SK-N-SH (cell line): ENCODE measurements around the gene EIF1AD. TPM values are rescaled to one million over a fixed set of nuclear protein-coding genes. Genes with fewer than 3 reads are reported as not detected.

ENCODE experiments used
- CTCF ChIA-PET: fragments of 300-600, 350-600 bp; formaldehyde crosslinking; extraction: SDS; loops from one replicate; lab custom pipeline; 2021; lab: Yijun Ruan, JAX
- POLR2A ChIA-PET: fragments of 350-600 bp; sonication (Branson Sonifier 250); formaldehyde crosslinking; extraction: SDS; loops from one replicate; lab custom pipeline; 2020; ENCODE audit warnings: antibody characterized with exemption, inconsistent platforms; lab: Yijun Ruan, JAX
- DNase-seq: peaks from one replicate; pipeline ENCODE4 v3.0.0; 2012
- H2AFZ ChIP-seq: fragments of 200-600 bp; sonication (generic); 2 replicates; pipeline ENCODE4 v1.8.1; 2016; ENCODE audit warnings: antibody characterized with exemption, mild to moderate bottlenecking, low read depth
- H3F3A ChIP-seq: fragments of 200-600 bp; sonication (generic); replicated peaks from 2 replicates; pipeline ENCODE3; 2016; ENCODE audit warnings: antibody characterized with exemption, mild to moderate bottlenecking; ENCODE audit not compliant: insufficient read depth
- H3K27ac ChIP-seq, 2 experiments: fragments of 200-500 bp in 1 of 2; fragments of 200-600 bp in 1 of 2; sonication (Bioruptor generic) in 1 of 2; sonication (generic), shearing (Covaris generic) in 1 of 2; 2 replicates each; pipeline versions ENCODE4 v1.5.1 to v1.6.1; 2014 to 2016; ENCODE audit warnings: low read depth in 2 of 2, inconsistent platforms in 1 of 2, low read length in 1 of 2, mild to moderate bottlenecking in 1 of 2, mixed read lengths in 1 of 2
- H3K27me3 ChIP-seq: fragments of 200-600 bp; sonication (generic), shearing (Covaris generic); 2 replicates; pipeline ENCODE4 v1.6.1; 2016; ENCODE audit warnings: mixed run types; ENCODE audit not compliant: insufficient read depth
- H3K36me3 ChIP-seq, 2 experiments: fragments of 200-500 bp in 1 of 2; fragments of 200-600 bp in 1 of 2; sonication (Bioruptor generic) in 1 of 2; sonication (generic) in 1 of 2; replicated peaks in 1 of 2; 2 replicates each; pipeline versions ENCODE3 to v1.5.1; 2014 to 2016; ENCODE audit warnings: low read length in 1 of 2, mild to moderate bottlenecking in 1 of 2; ENCODE audit not compliant: insufficient read depth in 2 of 2, control insufficient read depth in 1 of 2
- H3K4me1 ChIP-seq, 2 experiments: fragments of 200-500 bp in 1 of 2; fragments of 200-600 bp in 1 of 2; sonication (Bioruptor generic) in 1 of 2; sonication (generic), shearing (Covaris generic) in 1 of 2; 2 replicates each; pipeline versions ENCODE4 v1.5.1 to v1.6.1; 2014 to 2016; ENCODE audit warnings: low read depth in 1 of 2, low read length in 1 of 2, mixed run types in 1 of 2; ENCODE audit not compliant: insufficient read depth in 2 of 2, control insufficient read depth in 1 of 2
- H3K4me2 ChIP-seq: fragments of 200-600 bp; sonication (generic), shearing (Covaris generic); 2 replicates; pipeline ENCODE4 v1.6.1; 2017; ENCODE audit warnings: mixed run types
- H3K4me3 ChIP-seq, 2 experiments: fragments of 200-500 bp in 1 of 2; fragments of 200-600 bp in 1 of 2; sonication (Bioruptor generic) in 1 of 2; sonication (generic), shearing (Covaris generic) in 1 of 2; 2 replicates each; pipeline versions ENCODE4 v1.5.1 to v1.8.1; 2014 to 2016; ENCODE audit warnings: low read depth in 2 of 2, inconsistent platforms in 1 of 2, low read length in 1 of 2, mild to moderate bottlenecking in 1 of 2, mixed read lengths in 1 of 2, moderate library complexity in 1 of 2
- H3K79me2 ChIP-seq: fragments of 200-600 bp; sonication (generic); 2 replicates; pipeline ENCODE4 v1.8.1; 2017; ENCODE audit warnings: mild to moderate bottlenecking; ENCODE audit not compliant: insufficient read depth
- H3K9ac ChIP-seq: fragments of 200-600 bp; sonication (generic); 2 replicates; pipeline ENCODE4 v1.6.1; 2017; ENCODE audit warnings: mixed run types
- H3K9me2 ChIP-seq: fragments of 200-600 bp; sonication (generic); 2 replicates; pipeline ENCODE4 v1.6.1; 2017; ENCODE audit warnings: mixed run types
- H3K9me3 ChIP-seq: fragments of 200-600 bp; sonication (generic); 2 replicates; pipeline ENCODE4 v1.6.1; 2017; ENCODE audit warnings: mixed run types, mild to moderate bottlenecking, moderate library complexity
- H4K20me1 ChIP-seq: fragments of 200-600 bp; sonication (generic); 2 replicates; pipeline ENCODE4 v1.6.1; 2017; ENCODE audit warnings: mild to moderate bottlenecking, mixed run types; ENCODE audit not compliant: insufficient read depth
- EP300 ChIP-seq, 2 experiments: IDR thresholded peaks; 2 replicates each; pipeline versions ENCODE4 v1.4.0 to v1.6.1; 2012; ENCODE audit warnings: borderline replicate concordance in 1 of 2, low read depth in 1 of 2, low read length in 1 of 2
- FOSL2 ChIP-seq: IDR thresholded peaks from 2 replicates; pipeline ENCODE4 v1.4.0; 2012; ENCODE audit warnings: low read depth, mild to moderate bottlenecking, moderate library complexity, borderline replicate concordance
- FOXJ3 ChIP-seq: sonication (generic); formaldehyde crosslinking; IDR thresholded peaks from 2 replicates; pipeline ENCODE4 v1.5.1; 2020; ENCODE audit warnings: mild to moderate bottlenecking, missing genetic modification reagents
- FOXM1 ChIP-seq: IDR thresholded peaks from 2 replicates; pipeline ENCODE4 v1.4.0; 2012; ENCODE audit warnings: low read depth, mild to moderate bottlenecking
- POLR2AphosphoS5 ChIP-seq: IDR thresholded peaks from 2 replicates; pipeline ENCODE4 v1.6.1; 2012; ENCODE audit warnings: low read depth, low read length
- SMC3 ChIP-seq: IDR thresholded peaks from 2 replicates; pipeline ENCODE4 v1.6.1; 2012; ENCODE audit warnings: low read depth, low read length, improper control_type of control experiment
- TAF1 ChIP-seq: IDR thresholded peaks from 2 replicates; pipeline ENCODE4 v1.6.1; 2012; ENCODE audit warnings: low read depth, mild to moderate bottlenecking, low read length, moderate library complexity, borderline replicate concordance
- TCF12 ChIP-seq: IDR thresholded peaks from 2 replicates; pipeline ENCODE4 v1.4.0; 2012
- WGBS: methylation state at CpG from one replicate; pipeline ENCODE4 v1.1.6; 2017; ENCODE audit warnings: low lambda C conversion rate; 5-methylcytosine and 5-hydroxymethylcytosine counted together
- polyA plus RNA-seq, 3 experiments: library from polyadenylated mRNA; depleted of rRNA; stranded (reverse); fragments of >200 nt; gene quantifications; 2 replicates each; pipeline ENCODE4 v1.2.3, GENCODE V29; 2012
- TF ChIP-seq, protein P1 (sequence below): IDR thresholded peaks from 2 replicates; pipeline ENCODE4 v1.4.0; 2012; ENCODE audit warnings: low read depth, borderline replicate concordance

EIF1AD gene
- polyA plus RNA-seq, 1 of the 3 experiments (the other 2 are of a cell fraction) = 28.9 TPM

DNA sequence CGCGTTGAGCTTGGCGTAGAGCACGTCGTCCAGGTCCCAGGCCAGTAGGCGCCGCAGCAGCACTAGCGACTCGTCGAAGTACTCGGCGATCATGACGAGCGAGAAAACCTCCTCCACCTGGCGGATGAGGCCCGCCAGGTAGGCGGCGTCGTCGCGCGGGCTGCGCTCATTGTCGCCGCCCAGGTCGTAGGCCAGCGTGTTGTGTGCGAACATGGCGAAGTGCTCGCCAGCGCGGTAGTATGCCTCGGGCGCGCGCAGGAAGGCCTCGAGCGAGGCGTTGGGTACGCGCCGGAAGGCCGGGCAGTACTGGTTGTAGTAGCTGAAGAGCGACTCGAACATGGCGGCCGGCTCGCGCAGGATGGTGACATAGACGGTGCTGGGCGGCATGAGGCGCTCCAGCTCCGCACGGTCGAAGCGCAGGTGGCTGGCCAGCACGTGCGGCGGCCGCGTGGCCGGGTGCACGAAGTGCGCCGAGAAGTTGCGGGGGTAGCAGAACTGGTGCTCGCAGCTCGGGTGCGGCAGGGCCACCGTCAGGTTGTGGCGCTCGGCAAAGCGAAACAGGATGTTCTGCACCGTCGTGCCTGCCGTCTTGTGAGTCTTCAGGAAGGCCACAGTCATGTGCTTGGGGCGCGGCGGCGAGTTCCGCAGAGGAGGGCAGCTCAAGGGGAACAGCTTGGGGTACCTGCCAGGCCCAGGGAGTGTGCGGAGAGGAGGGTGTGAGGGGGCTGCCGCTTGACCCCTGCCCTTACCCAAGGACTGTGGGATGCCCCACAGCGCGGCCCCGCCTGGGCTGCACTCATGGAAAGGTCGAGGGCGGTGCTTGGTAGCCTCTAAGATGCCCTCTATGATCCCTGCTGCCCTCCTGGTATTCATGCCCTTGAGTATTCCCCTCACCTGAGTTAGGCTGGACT lies 41.3 kb upstream of the EIF1AD start:
- no peak overlapping the region for H3K4me2 ChIP-seq
- peaks cover 6 to 20% of the 10 kb centered on the region in 2 experiments; a peak in 1 of 4 replicates for H3K4me1 ChIP-seq
- 96% methylated on average over 76 of the region's 88 CpGs for WGBS
- H3F3A ChIP-seq = peaks cover 12% of the 10 kb centered on the region
- CTCF ChIA-PET = interaction anchor here (0.9 to 5.8 kb wide), 8 partner anchors 8 to 225 kb away, joined by 3 to 46 read pairs (median 17); no protein-coding TSS in a partner anchor
- no peaks in the 10 kb centered on the region for H3K9me3 ChIP-seq
- H2AFZ ChIP-seq = no peak overlapping the region
- DNase-seq = no peak
- peaks cover 0 to 6% of the 10 kb centered on the region in 2 experiments for H3K36me3 ChIP-seq
- no peak overlapping the region for H3K4me3 ChIP-seq
- H3K79me2 ChIP-seq = no peaks in the 10 kb centered on the region
- no peak overlapping the region for H3K27ac ChIP-seq
- TF ChIP-seq, protein P1, sequence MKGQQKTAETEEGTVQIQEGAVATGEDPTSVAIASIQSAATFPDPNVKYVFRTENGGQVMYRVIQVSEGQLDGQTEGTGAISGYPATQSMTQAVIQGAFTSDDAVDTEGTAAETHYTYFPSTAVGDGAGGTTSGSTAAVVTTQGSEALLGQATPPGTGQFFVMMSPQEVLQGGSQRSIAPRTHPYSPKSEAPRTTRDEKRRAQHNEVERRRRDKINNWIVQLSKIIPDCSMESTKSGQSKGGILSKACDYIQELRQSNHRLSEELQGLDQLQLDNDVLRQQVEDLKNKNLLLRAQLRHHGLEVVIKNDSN = no peak
- TF ChIP-seq FOXM1 (no peak), SMC3 (no peak), TCF12 (no peak), FOXJ3 (CRISPR knock-in tag) (no peak), TAF1 (no peak)
- POLR2A ChIA-PET = no interaction called here
- no peak overlapping the region for H3K9ac ChIP-seq
- H3K9me2 ChIP-seq = no peaks in the 10 kb centered on the region
- H4K20me1 ChIP-seq = no peaks in the 10 kb centered on the region
- H3K27me3 ChIP-seq = no peaks in the 10 kb centered on the region

DNA sequence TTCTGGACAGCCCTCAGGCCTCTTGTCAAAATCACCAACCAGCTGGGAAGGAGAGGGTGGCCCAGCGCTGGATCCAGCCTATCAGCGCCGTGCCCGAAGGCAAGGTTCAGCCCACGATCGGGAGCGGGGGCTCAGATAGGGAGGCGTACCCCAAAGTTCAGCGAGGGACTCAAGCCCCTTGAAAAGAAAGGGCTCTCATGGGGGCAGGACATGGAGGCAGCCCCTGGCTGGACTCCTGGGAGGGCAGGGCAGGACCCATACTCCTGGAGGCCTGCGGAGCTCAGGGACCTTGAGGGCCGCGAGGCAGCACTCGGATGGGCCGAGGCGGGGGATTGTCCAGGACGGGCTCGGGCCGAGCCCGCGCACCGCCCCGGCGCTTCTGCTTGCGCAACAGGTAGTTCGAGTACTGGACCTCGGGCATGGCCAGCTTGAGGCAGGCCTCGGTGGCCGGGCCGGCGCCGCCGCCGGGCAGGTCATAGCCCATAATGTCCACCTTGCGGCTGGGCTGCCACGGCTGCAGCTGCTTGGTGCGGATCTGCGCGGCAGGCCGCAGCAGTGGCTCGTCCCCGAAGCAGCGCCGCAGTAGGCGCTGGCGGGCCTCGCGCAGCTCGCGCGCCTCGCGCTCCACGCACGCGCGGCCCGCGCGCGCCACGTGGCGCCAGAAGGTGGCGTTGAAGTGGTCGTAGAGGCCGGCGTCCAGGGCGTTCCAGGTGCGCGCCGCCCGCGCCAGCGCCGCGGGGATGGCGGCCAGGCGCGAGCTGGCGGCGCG lies 40.5 kb upstream of the EIF1AD start:
- H3K9ac ChIP-seq = no peak overlapping the region
- POLR2A ChIA-PET = no interaction called here
- H3K36me3 ChIP-seq = peaks cover 0 to 6% of the 10 kb centered on the region in 2 experiments
- no peaks in the 10 kb centered on the region for H3K9me3 ChIP-seq
- no peaks in the 10 kb centered on the region for H3K27me3 ChIP-seq
- DNase-seq = no peak
- H2AFZ ChIP-seq = no peak overlapping the region
- H3F3A ChIP-seq = peaks cover 12% of the 10 kb centered on the region
- no peak for TF ChIP-seq SMC3
- TF ChIP-seq FOSL2 = no peak
- TF ChIP-seq EP300 (IDR thresholded peaks at IDR 0.05; ENCODE audit: borderline replicate concordance in 1 of 2, low read depth in 1 of 2, low read length in 1 of 2) = no peak
- no peak for TF ChIP-seq POLR2AphosphoS5
- H3K4me3 ChIP-seq = no peak overlapping the region
- no peaks in the 10 kb centered on the region for H4K20me1 ChIP-seq
- H3K27ac ChIP-seq = no peak overlapping the region
- no peak overlapping the region for H3K4me2 ChIP-seq
- H3K4me1 ChIP-seq = peaks cover 0 to 11% of the 10 kb centered on the region in 2 experiments; a peak in 1 of 4 replicates
- H3K9me2 ChIP-seq = no peaks in the 10 kb centered on the region
- WGBS = 97% methylated on average over 44 of the region's 81 CpGs
- no peaks in the 10 kb centered on the region for H3K79me2 ChIP-seq
- CTCF ChIA-PET = interaction anchor here (0.9 to 5.8 kb wide), 4 partner anchors 20 to 224 kb away, joined by 3 to 46 read pairs (median 5); no protein-coding TSS in a partner anchor
